ENCODE results near the gene PSMB10.

Gene PSMB10

GRCh38 chr16:67931712-67932461 is 4.8 kb downstream of the PSMB10 start, which contains the start of gene CTRL:
TSS of gene CTRL (minus strand) at chr16:67931862. CDS start at chr16:67931852, 10 bp downstream.
- no peaks in the 10 kb centered on the region for H3K9me3 ChIP-seq (ENCODE audit: insufficient read depth, low read length)
- no peak within 1 kb of the TSS for H2AFZ ChIP-seq (ENCODE audit: low read depth, low read length)
- peaks cover 40% of the 10 kb centered on the region for H3K36me3 ChIP-seq (replicated peaks; ENCODE audit: low read depth, low read length)
- H4K20me1 ChIP-seq (ENCODE audit: insufficient read depth, low read length): peaks cover 17% of the 10 kb centered on the region
- H3K4me2 ChIP-seq (ENCODE audit: low read length): no peak within 1 kb of the TSS
- TF ChIP-seq EZH2phosphoT487 (IDR thresholded peaks at IDR 0.05; ENCODE audit: low read depth) (no peak), CTCF (IDR thresholded peaks at IDR 0.05; ENCODE audit: low read depth, low read length) (no peak)
- no peak within 1 kb of the TSS for H3K4me3 ChIP-seq (ENCODE audit: low read length)
- no peak within 1 kb of the TSS for H3K27ac ChIP-seq (ENCODE audit: low read length)
- peaks cover 24% of the 10 kb centered on the region for H3K79me2 ChIP-seq (ENCODE audit: low read length)
- H3K4me1 ChIP-seq (ENCODE audit: low read length): peaks cover 27% of the 10 kb centered on the region
- no peak within 1 kb of the TSS for H3K9ac ChIP-seq (ENCODE audit: low read length)
- H3K27me3 ChIP-seq (ENCODE audit: low read depth, low read length): no peaks in the 10 kb centered on the region

GRCh38 chr16:67930678-67931211 is 5.9 kb downstream of the PSMB10 start:
- Histone ChIP-seq H3K79me2 (ENCODE audit: low read length) (peaks cover 14% of the 10 kb centered on the region), H3K27ac (ENCODE audit: low read length) (no peak overlapping the region), H2AFZ (ENCODE audit: low read depth, low read length) (no peak overlapping the region), H3K27me3 (ENCODE audit: low read depth, low read length) (no peaks in the 10 kb centered on the region), H4K20me1 (ENCODE audit: insufficient read depth, low read length) (peaks cover 17% of the 10 kb centered on the region), H3K9ac (ENCODE audit: low read length) (no peak overlapping the region), H3K4me3 (ENCODE audit: low read length) (no peak overlapping the region), H3K4me2 (ENCODE audit: low read length) (no peak overlapping the region), H3K4me1 (ENCODE audit: low read length) (peaks cover 27% of the 10 kb centered on the region), H3K9me3 (ENCODE audit: insufficient read depth, low read length) (no peaks in the 10 kb centered on the region), H3K36me3 (replicated peaks; ENCODE audit: low read depth, low read length) (peaks cover 35% of the 10 kb centered on the region)
- TF ChIP-seq EZH2phosphoT487 (IDR thresholded peaks at IDR 0.05; ENCODE audit: low read depth) (no peak), CTCF (IDR thresholded peaks at IDR 0.05; ENCODE audit: low read depth, low read length) (no peak)

DNA sequence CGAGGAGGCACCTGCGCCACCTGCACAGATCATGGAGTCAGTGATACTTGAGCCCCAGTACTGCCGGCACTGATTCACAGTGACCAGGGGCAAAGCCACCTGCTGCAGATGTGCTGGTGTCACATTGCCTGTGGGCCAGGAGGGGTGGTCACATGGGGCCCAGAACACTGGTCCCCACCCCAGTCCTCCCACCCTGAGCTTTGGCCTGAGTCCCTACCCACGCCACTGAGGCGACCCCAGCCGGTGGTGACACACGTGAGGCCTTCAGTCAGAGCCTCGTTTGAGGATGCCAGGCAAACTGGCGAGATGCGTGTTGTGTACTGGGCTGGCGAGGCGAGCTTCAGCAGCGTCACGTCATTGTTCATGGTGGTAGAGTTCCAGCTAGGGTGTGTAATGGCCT is 6.5 kb downstream of the PSMB10 start:
- H3K9ac ChIP-seq (ENCODE audit: low read length): no peak overlapping the region
- no peak overlapping the region for H3K4me2 ChIP-seq (ENCODE audit: low read length)
- TF ChIP-seq EZH2phosphoT487 (IDR thresholded peaks at IDR 0.05; ENCODE audit: low read depth): no peak
- TF ChIP-seq CTCF (IDR thresholded peaks at IDR 0.05; ENCODE audit: low read depth, low read length): no peak
- no peak overlapping the region for H3K27ac ChIP-seq (ENCODE audit: low read length)
- H4K20me1 ChIP-seq (ENCODE audit: insufficient read depth, low read length): peaks cover 15% of the 10 kb centered on the region
- H3K4me1 ChIP-seq (ENCODE audit: low read length): peaks cover 24% of the 10 kb centered on the region
- no peak overlapping the region for H3K4me3 ChIP-seq (ENCODE audit: low read length)
- peaks cover 32% of the 10 kb centered on the region for H3K36me3 ChIP-seq (replicated peaks; ENCODE audit: low read depth, low read length)
- no peaks in the 10 kb centered on the region for H3K9me3 ChIP-seq (ENCODE audit: insufficient read depth, low read length)
- no peak overlapping the region for H2AFZ ChIP-seq (ENCODE audit: low read depth, low read length)
- peaks cover 9% of the 10 kb centered on the region for H3K79me2 ChIP-seq (ENCODE audit: low read length)
- no peaks in the 10 kb centered on the region for H3K27me3 ChIP-seq (ENCODE audit: low read depth, low read length)

DNA sequence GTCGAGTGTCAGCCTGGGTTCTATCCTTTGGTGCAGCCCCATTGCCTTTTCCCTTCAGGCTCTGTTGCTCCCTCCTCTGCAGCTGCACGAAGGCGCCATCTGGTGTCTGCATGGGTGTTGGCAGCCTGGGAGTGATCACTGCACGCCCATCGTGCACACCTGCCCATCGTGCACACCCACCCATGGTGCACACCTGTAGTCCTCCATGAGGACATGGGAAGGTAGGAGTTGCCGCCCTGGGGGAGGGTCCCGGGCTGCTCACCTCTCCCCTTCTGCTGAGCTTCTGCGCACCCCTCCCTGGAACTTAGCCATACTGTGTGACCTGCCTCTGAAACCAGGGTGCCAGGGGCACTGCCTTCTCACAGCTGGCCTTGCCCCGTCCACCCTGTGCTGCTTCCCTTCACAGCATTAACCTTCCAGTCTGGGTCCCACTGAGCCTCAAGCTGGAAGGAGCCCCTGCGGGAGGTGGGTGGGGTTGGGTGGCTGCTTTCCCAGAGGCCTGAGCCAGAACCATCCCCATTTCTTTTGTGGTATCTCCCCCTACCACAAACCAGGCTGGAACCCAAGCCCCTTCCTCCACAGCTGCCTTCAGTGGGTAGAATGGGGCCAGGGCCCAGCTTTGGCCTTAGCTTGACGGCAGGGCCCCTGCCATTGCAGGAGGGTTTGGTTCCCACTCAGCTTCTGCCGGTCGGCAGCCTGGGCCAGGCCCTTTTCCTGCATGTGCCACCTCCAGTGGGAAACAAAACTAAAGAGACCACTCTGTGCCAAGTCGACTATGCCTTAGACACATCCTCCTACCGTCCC is 7.9 kb downstream of the PSMB10 start:
- Histone ChIP-seq H3K9ac (ENCODE audit: low read length) (no peak overlapping the region), H3K4me1 (ENCODE audit: low read length) (peaks cover 19% of the 10 kb centered on the region), H3K4me3 (ENCODE audit: low read length) (no peak overlapping the region), H2AFZ (ENCODE audit: low read depth, low read length) (no peak overlapping the region), H3K27ac (ENCODE audit: low read length) (peak overlapping the region; percentile 11; the same call in 1 of the 2 replicates), H3K36me3 (replicated peaks; ENCODE audit: low read depth, low read length) (peaks cover 17% of the 10 kb centered on the region), H3K4me2 (ENCODE audit: low read length) (peak overlapping the region; percentile 17), H4K20me1 (ENCODE audit: insufficient read depth, low read length) (peaks cover 9% of the 10 kb centered on the region; the same call in 1 of the 2 replicates), H3K79me2 (ENCODE audit: low read length) (no peaks in the 10 kb centered on the region), H3K9me3 (ENCODE audit: insufficient read depth, low read length) (no peaks in the 10 kb centered on the region), H3K27me3 (ENCODE audit: low read depth, low read length) (no peaks in the 10 kb centered on the region)
- peak; percentile 86 for TF ChIP-seq CTCF (IDR thresholded peaks at IDR 0.05; ENCODE audit: low read depth, low read length)
- TF ChIP-seq EZH2phosphoT487 (IDR thresholded peaks at IDR 0.05; ENCODE audit: low read depth): no peak
